SJSA1 (cell line): ENCODE measurements around the gene MINDY4B. TPM values are rescaled to one million over a fixed set of nuclear protein-coding genes. Genes with fewer than 3 reads are reported as not detected.

Experiments used
- DNase-seq, 2 experiments: peaks; one replicate each; pipeline ENCODE4 v3.0.0-alpha.2; 2015 to 2020; ENCODE audit warnings: low spot score in 2 of 2, low read depth in 1 of 2
- H3K27ac ChIP-seq: fragments of 250-450 bp; sonication (Bioruptor Pico); 2 replicates; pipeline ENCODE4 v1.5.1; 2020; ENCODE audit warnings: mild to moderate bottlenecking, moderate library complexity
- H3K27me3 ChIP-seq: fragments of 250-450 bp; sonication (Bioruptor Pico); replicated peaks from 2 replicates; pipeline ENCODE4 v1.5.1; 2020; ENCODE audit warnings: mild to moderate bottlenecking, moderate library complexity
- H3K36me3 ChIP-seq: fragments of 250-450 bp; sonication (Bioruptor Pico); 2 replicates; pipeline ENCODE4 v1.5.1; 2020; ENCODE audit warnings: mild to moderate bottlenecking
- H3K4me1 ChIP-seq: fragments of 250-450 bp; sonication (Bioruptor Pico); replicated peaks from 2 replicates; pipeline ENCODE4 v1.6.1; 2021; ENCODE audit warnings: mild to moderate bottlenecking
- H3K4me3 ChIP-seq: fragments of 250-450 bp; sonication (Bioruptor Pico); 2 replicates; pipeline ENCODE4 v1.5.1; 2020; ENCODE audit warnings: mild to moderate bottlenecking
- H3K9me3 ChIP-seq: fragments of 250-450 bp; sonication (Bioruptor Pico); replicated peaks from 2 replicates; pipeline ENCODE4 v1.5.1; 2020; ENCODE audit warnings: mild to moderate bottlenecking
- total RNA-seq: library from RNA; depleted of rRNA; stranded (reverse); fragments of >200 nt; shearing (Covaris generic); gene quantifications from 2 replicates; pipeline ENCODE4 v1.2.3, GENCODE V29; 2014; rRNA removed

The MINDY4B gene
- not detected in 2 replicates for total RNA-seq

DNA sequence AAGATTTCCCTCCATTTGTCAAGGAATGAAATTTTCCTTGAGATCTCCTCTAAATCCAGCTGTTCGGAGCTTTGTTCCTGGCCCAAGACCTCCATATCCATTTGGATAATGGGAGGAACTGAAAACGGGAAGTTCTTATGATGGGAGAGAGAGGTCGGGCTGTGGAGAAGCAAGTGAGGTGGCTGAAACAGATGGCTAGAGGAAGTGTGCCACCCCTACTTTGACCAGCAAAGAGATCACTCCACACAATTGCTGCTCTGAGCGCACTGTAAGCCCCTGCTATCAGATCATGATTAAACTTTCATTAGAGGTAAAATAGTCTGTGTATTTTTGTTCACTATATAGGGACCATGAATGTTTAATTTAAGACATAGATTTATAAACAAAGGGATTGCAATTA, at the start of gene MINDY4B:
Gene MINDY4B, minus strand, starts transcription at position 101 of the 400 bp plus-strand sequence. Its CDS starts 0 bp downstream, at position 101.
- Histone ChIP-seq H3K27me3 (peaks cover 17% of the 10 kb centered on the region), H3K9me3 (no peaks in the 10 kb centered on the region), H3K27ac (no peak within 1 kb of the TSS), H3K4me3 (no peak within 1 kb of the TSS), H3K36me3 (no peaks in the 10 kb centered on the region), H3K4me1 (no peaks in the 10 kb centered on the region)
- no peak for DNase-seq

- peaks cover 24% of the 10 kb centered on the region for H3K27me3 ChIP-seq
- no peak overlapping the region for H3K27ac ChIP-seq
- H3K4me1 ChIP-seq, result no peaks in the 10 kb centered on the region
- H3K36me3 ChIP-seq, result no peaks in the 10 kb centered on the region
- H3K4me3 ChIP-seq, result no peak overlapping the region
- DNase-seq, result no peak
- no peaks in the 10 kb centered on the region for H3K9me3 ChIP-seq
Measured at GRCh38 chr3:150951923-150952322, 46.7 kb upstream of the MINDY4B start.

- H3K36me3 ChIP-seq, result no peaks in the 10 kb centered on the region
- no peaks in the 10 kb centered on the region for H3K4me1 ChIP-seq
- H3K27me3 ChIP-seq, result peaks cover 4% of the 10 kb centered on the region
- no peak overlapping the region for H3K27ac ChIP-seq
- no peaks in the 10 kb centered on the region for H3K9me3 ChIP-seq
- no peak overlapping the region for H3K4me3 ChIP-seq
- no peak for DNase-seq
Measured at GRCh38 chr3:150945226-150946032, 40.2 kb upstream of the MINDY4B start.

- Histone ChIP-seq H3K4me3 (no peak overlapping the region), H3K36me3 (no peaks in the 10 kb centered on the region), H3K4me1 (no peaks in the 10 kb centered on the region), H3K27me3 (no peaks in the 10 kb centered on the region; the same call in 1 of the 2 replicates), H3K27ac (no peak overlapping the region), H3K9me3 (no peaks in the 10 kb centered on the region)
- no peak for DNase-seq
Measured at GRCh38 chr3:150942221-150942620, 37.0 kb upstream of the MINDY4B start.

DNA sequence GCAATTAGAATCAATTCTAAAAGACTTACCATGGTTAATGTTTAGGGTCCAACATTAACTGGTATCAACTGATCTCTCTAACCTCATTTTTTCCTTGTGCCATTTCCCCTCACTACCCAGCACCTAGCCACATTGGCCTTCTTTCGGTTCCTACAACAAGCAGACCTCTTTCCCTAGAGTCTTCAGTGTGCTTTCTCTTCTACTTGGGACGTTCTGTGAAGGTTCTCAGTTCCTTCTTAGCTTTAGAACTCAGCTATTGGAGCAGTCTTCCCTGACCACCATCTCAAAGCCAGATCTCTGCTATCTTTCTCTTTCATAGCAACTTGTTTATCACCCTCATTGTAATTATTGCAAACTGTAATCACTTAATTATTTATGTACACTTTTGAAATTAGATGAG, 31.5 kb upstream of the MINDY4B start:
- Histone ChIP-seq H3K4me1 (no peaks in the 10 kb centered on the region), H3K4me3 (no peak overlapping the region), H3K36me3 (no peaks in the 10 kb centered on the region), H3K27me3 (no peaks in the 10 kb centered on the region; the same call in 1 of the 2 replicates), H3K27ac (no peak overlapping the region), H3K9me3 (no peaks in the 10 kb centered on the region)
- DNase-seq, result no peak

- Histone ChIP-seq H3K4me3 (no peak overlapping the region), H3K36me3 (no peaks in the 10 kb centered on the region), H3K9me3 (no peaks in the 10 kb centered on the region), H3K27ac (no peak overlapping the region), H3K27me3 (0 out of 2 replicates have a peak, but pooled peaks cover 3% of the 10 kb centered on the region), H3K4me1 (no peaks in the 10 kb centered on the region)
- no peak for DNase-seq
Measured at GRCh38 chr3:150933473-150933995, 28.3 kb upstream of the MINDY4B start.

- Histone ChIP-seq H3K4me3 (no peak overlapping the region), H3K27me3 (0 out of 2 replicates have a peak, but pooled peaks cover 7% of the 10 kb centered on the region), H3K36me3 (no peaks in the 10 kb centered on the region), H3K4me1 (no peaks in the 10 kb centered on the region), H3K9me3 (no peaks in the 10 kb centered on the region), H3K27ac (no peak overlapping the region)
- no peak for DNase-seq
Measured at GRCh38 chr3:150931745-150932144, 26.5 kb upstream of the MINDY4B start.

GRCh38 chr3:150930839-150931238, 25.6 kb upstream of the MINDY4B start:
- Histone ChIP-seq H3K4me3 (no peak overlapping the region), H3K4me1 (no peaks in the 10 kb centered on the region), H3K9me3 (no peaks in the 10 kb centered on the region), H3K36me3 (no peaks in the 10 kb centered on the region), H3K27me3 (0 out of 2 replicates have a peak, but pooled peaks cover 7% of the 10 kb centered on the region), H3K27ac (no peak overlapping the region)
- no peak for DNase-seq

- no peak overlapping the region for H3K27ac ChIP-seq
- no peak overlapping the region for H3K4me3 ChIP-seq
- H3K4me1 ChIP-seq, result no peaks in the 10 kb centered on the region
- H3K9me3 ChIP-seq, result no peaks in the 10 kb centered on the region
- H3K27me3 ChIP-seq, result 0 out of 2 replicates have a peak, but pooled peaks cover 7% of the 10 kb centered on the region
- no peaks in the 10 kb centered on the region for H3K36me3 ChIP-seq
- no peak for DNase-seq
Measured at GRCh38 chr3:150928234-150928633, 23.0 kb upstream of the MINDY4B start.

- H3K4me1 ChIP-seq, result no peaks in the 10 kb centered on the region
- DNase-seq, result no peak
- no peaks in the 10 kb centered on the region for H3K36me3 ChIP-seq
- 0 out of 2 replicates have a peak, but pooled peaks cover 7% of the 10 kb centered on the region for H3K27me3 ChIP-seq
- H3K27ac ChIP-seq, result no peak overlapping the region
- no peak overlapping the region for H3K4me3 ChIP-seq
- H3K9me3 ChIP-seq, result no peaks in the 10 kb centered on the region
Measured at GRCh38 chr3:150926328-150926727, 21.1 kb upstream of the MINDY4B start.

DNA sequence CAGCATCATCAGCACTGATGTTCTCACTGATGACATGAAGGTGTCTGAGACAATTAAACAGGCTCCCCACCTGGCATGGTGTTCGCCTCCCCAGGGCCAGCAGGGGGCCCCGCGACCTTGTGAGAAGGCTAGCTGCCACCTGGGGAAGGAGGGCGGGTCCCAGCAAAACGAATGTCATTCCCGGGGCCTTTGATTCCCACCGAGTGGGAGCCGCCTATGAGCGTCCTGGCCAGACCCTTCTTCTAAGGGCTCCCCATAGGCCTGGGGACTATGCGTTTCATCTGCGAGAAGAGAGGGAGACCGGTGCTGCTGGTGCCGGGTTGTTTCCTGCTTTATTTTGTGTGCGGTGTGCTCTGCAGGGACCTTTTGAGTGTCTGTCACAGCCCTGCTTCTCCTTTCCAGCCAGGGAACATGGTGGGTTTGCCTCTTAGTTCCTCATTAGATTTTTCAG, 20.5 kb upstream of the MINDY4B start:
- H3K4me3 ChIP-seq, result no peak overlapping the region
- H3K27me3 ChIP-seq, result 0 out of 2 replicates have a peak, but pooled peaks cover 7% of the 10 kb centered on the region
- H3K36me3 ChIP-seq, result no peaks in the 10 kb centered on the region
- peak; percentile 23 to 43 for DNase-seq
- H3K9me3 ChIP-seq, result no peaks in the 10 kb centered on the region
- H3K27ac ChIP-seq, result no peak overlapping the region
- H3K4me1 ChIP-seq, result no peaks in the 10 kb centered on the region

DNA sequence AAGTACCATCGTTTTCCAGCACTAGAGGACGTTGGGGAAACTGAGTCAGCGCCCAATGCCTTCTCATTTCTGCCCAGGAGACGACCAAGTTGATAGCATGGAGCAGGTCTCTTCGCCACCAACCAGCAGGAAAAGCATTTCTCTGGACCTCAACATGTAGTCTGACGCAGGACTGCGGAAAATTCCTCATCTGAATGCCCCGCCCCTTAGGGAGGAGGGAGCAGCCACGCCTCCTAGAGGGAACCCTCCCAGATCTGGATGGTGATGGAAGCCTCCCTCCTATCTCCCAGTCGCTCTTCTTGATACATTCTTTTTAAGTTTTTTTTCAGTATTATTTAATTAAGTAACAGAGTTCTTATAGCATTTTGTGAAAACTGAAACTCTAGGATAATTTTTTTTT, 17.4 kb upstream of the MINDY4B start:
- no peak for DNase-seq
- no peak overlapping the region for H3K27ac ChIP-seq
- no peak overlapping the region for H3K4me3 ChIP-seq
- H3K27me3 ChIP-seq, result no peaks in the 10 kb centered on the region; the same call in 1 of the 2 replicates
- no peaks in the 10 kb centered on the region for H3K36me3 ChIP-seq
- H3K4me1 ChIP-seq, result no peaks in the 10 kb centered on the region
- H3K9me3 ChIP-seq, result no peaks in the 10 kb centered on the region

GRCh38 chr3:150921209-150921608, 16.0 kb upstream of the MINDY4B start:
- H3K27ac ChIP-seq, result no peak overlapping the region
- H3K36me3 ChIP-seq, result no peaks in the 10 kb centered on the region
- no peak for DNase-seq
- peaks cover 6% of the 10 kb centered on the region; the same call in 1 of the 2 replicates for H3K27me3 ChIP-seq
- H3K4me1 ChIP-seq, result no peaks in the 10 kb centered on the region
- no peak overlapping the region for H3K4me3 ChIP-seq
- no peaks in the 10 kb centered on the region for H3K9me3 ChIP-seq

DNA sequence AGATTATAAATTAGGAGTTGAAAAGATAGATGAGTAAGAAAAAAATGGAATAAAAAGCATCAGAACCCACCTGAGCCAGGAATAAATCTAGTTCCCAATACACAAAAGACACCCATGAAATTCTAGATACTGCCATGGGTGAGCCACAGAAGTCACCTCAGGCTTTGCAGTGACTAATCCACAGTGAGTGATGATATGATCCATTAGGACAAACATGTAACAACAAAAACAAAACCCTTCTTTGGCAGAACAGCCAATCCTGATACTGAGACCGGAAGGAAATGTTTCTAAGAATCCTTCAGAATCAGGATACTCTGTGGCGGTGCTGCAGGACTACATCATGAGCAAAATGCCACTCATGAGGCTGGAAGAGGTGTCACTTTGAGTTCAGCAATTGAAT, 15.0 kb upstream of the MINDY4B start:
- DNase-seq, result no peak
- Histone ChIP-seq H3K4me3 (no peak overlapping the region), H3K36me3 (no peaks in the 10 kb centered on the region), H3K27me3 (peaks cover 6% of the 10 kb centered on the region; the same call in 1 of the 2 replicates), H3K27ac (no peak overlapping the region), H3K4me1 (no peaks in the 10 kb centered on the region), H3K9me3 (no peaks in the 10 kb centered on the region)
